K562 (cell line): ENCODE data around the gene OTOP3. TPM values are rescaled to one million over a fixed set of nuclear protein-coding genes. Genes with fewer than 3 reads are reported as not detected.
A peak's percentile ranks its signal among the peaks of the same experiment; 100 is the strongest.

ENCODE experiments used
- ASH1L ChIP-seq: fragments of 450-650 bp; IDR thresholded peaks from 2 replicates; pipeline ENCODE4 v1.6.1; 2018; ENCODE audit warnings: borderline replicate concordance, mild to moderate bottlenecking, low read depth; ENCODE audit not compliant: partially characterized antibody
- DLX4 ChIP-seq: fragments of 250-450 bp; sonication (Bioruptor Pico); IDR thresholded peaks from 2 replicates; pipeline ENCODE4 v1.6.1; 2021; ENCODE audit warnings: mild to moderate bottlenecking
- ETV1 ChIP-seq: fragments of 450-650 bp; conservative IDR thresholded peaks from 2 replicates; pipeline ENCODE4 v1.6.1; 2016; ENCODE audit warnings: missing genetic modification characterization, control low read depth, low read depth, missing compliant biosample characterization
- ETV6 ChIP-seq, 3 experiments: fragments of 150-350 bp in 1 of 3; sonication (generic) in 1 of 3; formaldehyde crosslinking in 1 of 3; IDR thresholded peaks; 2 replicates each; pipeline versions ENCODE4 v1.6.1 to v1.8.0; 2014 to 2022; ENCODE audit warnings: borderline replicate concordance in 2 of 3, low read depth in 2 of 3, antibody characterized with exemption in 1 of 3, low read length in 1 of 3, mild to moderate bottlenecking in 1 of 3, missing genetic modification reagents in 1 of 3
- IRF2 ChIP-seq: sonication (generic); formaldehyde crosslinking; IDR thresholded peaks from 2 replicates; pipeline ENCODE4 v1.8.1; 2022; ENCODE audit warnings: mild to moderate bottlenecking, missing genetic modification reagents
- MED1 ChIP-seq: sonication (generic); formaldehyde crosslinking; IDR thresholded peaks from 2 replicates; pipeline ENCODE4 v1.8.1; 2023; ENCODE audit warnings: missing genetic modification reagents, borderline replicate concordance
- MIER1 ChIP-seq: fragments of 450-650 bp; IDR thresholded peaks from 2 replicates; pipeline ENCODE4 v1.6.1; 2016; ENCODE audit warnings: antibody characterized with exemption, mild to moderate bottlenecking, low read depth
- U2AF1 ChIP-seq: fragments of 200-400 bp; formaldehyde crosslinking; optimal IDR thresholded peaks from 2 replicates; pipeline ENCODE3; 2017; ENCODE audit warnings: mild to moderate bottlenecking, low read depth, low read length, moderate library complexity
- ZNF395 ChIP-seq: fragments of 200-800 bp; sonication (Bioruptor generic); IDR thresholded peaks from 2 replicates; pipeline ENCODE4 v1.6.1; 2017; ENCODE audit warnings: missing genetic modification characterization, missing compliant biosample characterization
- ZNF76 ChIP-seq: fragments of 250-450 bp; sonication (Bioruptor Pico); IDR thresholded peaks from 2 replicates; pipeline ENCODE4 v1.4.0; 2020; ENCODE audit warnings: mild to moderate bottlenecking, moderate library complexity, borderline replicate concordance
- polyA plus RNA-seq, 8 experiments: library from polyadenylated mRNA; depleted of rRNA in 4 of 8; stranded (reverse) in 5 of 8; unstranded in 3 of 8; fragments of >200 nt; fragmentation: Nextera tagmentation in 2 of 8; fragmentation: Illumina TruSeq in 1 of 8; extraction: Ambion mirVana in 2 of 8; extraction: Trizol in 1 of 8; gene quantifications; 2 replicates each; pipeline versions ENCODE4 v1.2.1 to v1.2.3, GENCODE V29; 2011 to 2014; ENCODE audit warnings: inconsistent platforms in 1 of 8, missing spikeins in 1 of 8
- total RNA-seq, 7 experiments: library from RNA; depleted of rRNA in 6 of 7; stranded (reverse); fragments of >200 nt in 6 of 7; fragmentation: Illumina TruSeq in 2 of 7; extraction: Trizol in 2 of 7; gene quantifications; 2 replicates each; pipeline versions ENCODE4 v1.2.1 to v1.2.3, GENCODE V29; 2011 to 2021; ENCODE audit warnings: low replicate concordance in 1 of 7
- TF ChIP-seq, protein P1 (sequence below): fragments of 450-650 bp; IDR thresholded peaks from 2 replicates; pipeline ENCODE4 v1.6.1; 2016; ENCODE audit warnings: antibody characterized with exemption
- TF ChIP-seq, protein P2 (sequence below), 2 experiments: fragments of 450-650 bp in 1 of 2; sonication (generic) in 1 of 2; formaldehyde crosslinking in 1 of 2; IDR thresholded peaks; 2 replicates each; pipeline versions ENCODE4 v1.7.1 to v1.9.0; 2016 to 2022; ENCODE audit warnings: inconsistent platforms in 1 of 2, mild to moderate bottlenecking in 1 of 2, missing genetic modification reagents in 1 of 2

Gene OTOP3
- total and polyA plus RNA-seq, 9 of the 15 experiments (the other 6 are each of a cell fraction or from before 2014, with no cell fraction given), result not detected

- TF ChIP-seq, protein P1, sequence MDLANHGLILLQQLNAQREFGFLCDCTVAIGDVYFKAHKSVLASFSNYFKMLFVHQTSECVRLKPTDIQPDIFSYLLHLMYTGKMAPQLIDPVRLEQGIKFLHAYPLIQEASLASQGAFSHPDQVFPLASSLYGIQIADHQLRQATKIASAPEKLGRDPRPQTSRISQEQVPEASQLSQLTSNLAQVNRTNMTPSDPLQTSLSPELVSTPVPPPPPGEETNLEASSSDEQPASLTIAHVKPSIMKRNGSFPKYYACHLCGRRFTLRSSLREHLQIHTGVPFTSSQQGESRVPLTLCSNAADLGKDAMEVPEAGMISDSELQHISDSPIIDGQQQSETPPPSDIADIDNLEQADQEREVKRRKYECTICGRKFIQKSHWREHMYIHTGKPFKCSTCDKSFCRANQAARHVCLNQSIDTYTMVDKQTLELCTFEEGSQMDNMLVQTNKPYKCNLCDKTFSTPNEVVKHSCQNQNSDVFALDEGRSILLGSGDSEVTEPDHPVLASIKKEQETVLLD, result 0 out of 2 replicates have a peak, but pooled peaks have one; percentile 10
- TF ChIP-seq MIER1 (no peak), MED1 (CRISPR knock-in tag) (0 out of 2 replicates have a peak, but pooled peaks have one; percentile 47), DLX4 (CRISPR knock-in tag) (no peak), ETV1 (0 out of 2 replicates have a peak, but pooled peaks have one; percentile 46), ASH1L (no peak), IRF2 (CRISPR knock-in tag) (no peak), ZNF76 (CRISPR knock-in tag) (no peak), U2AF1 (no peak), ZNF395 (CRISPR knock-in tag) (0 out of 2 replicates have a peak, but pooled peaks have one; percentile 41), ETV6 (IDR thresholded peaks at IDR 0.05; ENCODE audit: borderline replicate concordance in 1 of 2, low read depth in 2 of 2, low read length in 1 of 2) (no peak), ETV6 (CRISPR knock-in tag; IDR thresholded peaks at IDR 0.05; ENCODE audit: borderline replicate concordance) (no peak)
- TF ChIP-seq, protein P2, sequence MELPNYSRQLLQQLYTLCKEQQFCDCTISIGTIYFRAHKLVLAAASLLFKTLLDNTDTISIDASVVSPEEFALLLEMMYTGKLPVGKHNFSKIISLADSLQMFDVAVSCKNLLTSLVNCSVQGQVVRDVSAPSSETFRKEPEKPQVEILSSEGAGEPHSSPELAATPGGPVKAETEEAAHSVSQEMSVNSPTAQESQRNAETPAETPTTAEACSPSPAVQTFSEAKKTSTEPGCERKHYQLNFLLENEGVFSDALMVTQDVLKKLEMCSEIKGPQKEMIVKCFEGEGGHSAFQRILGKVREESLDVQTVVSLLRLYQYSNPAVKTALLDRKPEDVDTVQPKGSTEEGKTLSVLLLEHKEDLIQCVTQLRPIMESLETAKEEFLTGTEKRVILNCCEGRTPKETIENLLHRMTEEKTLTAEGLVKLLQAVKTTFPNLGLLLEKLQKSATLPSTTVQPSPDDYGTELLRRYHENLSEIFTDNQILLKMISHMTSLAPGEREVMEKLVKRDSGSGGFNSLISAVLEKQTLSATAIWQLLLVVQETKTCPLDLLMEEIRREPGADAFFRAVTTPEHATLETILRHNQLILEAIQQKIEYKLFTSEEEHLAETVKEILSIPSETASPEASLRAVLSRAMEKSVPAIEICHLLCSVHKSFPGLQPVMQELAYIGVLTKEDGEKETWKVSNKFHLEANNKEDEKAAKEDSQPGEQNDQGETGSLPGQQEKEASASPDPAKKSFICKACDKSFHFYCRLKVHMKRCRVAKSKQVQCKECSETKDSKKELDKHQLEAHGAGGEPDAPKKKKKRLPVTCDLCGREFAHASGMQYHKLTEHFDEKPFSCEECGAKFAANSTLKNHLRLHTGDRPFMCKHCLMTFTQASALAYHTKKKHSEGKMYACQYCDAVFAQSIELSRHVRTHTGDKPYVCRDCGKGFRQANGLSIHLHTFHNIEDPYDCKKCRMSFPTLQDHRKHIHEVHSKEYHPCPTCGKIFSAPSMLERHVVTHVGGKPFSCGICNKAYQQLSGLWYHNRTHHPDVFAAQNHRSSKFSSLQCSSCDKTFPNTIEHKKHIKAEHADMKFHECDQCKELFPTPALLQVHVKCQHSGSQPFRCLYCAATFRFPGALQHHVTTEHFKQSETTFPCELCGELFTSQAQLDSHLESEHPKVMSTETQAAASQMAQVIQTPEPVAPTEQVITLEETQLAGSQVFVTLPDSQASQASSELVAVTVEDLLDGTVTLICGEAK (IDR thresholded peaks at IDR 0.05), result peak; percentile 36; the same call in 1 of the 2 replicates
- TF ChIP-seq, protein P2 (CRISPR knock-in tag; IDR thresholded peaks at IDR 0.05), result no peak
Observed at GRCh38 chr17:74987909-74988711, 52.4 kb downstream of the OTOP3 start (continued).
